ENCODE results near the gene SMURF1. TPM values are rescaled to one million over a fixed set of nuclear protein-coding genes. Genes with fewer than 3 reads are reported as not detected.

The SMURF1 gene
- total RNA-seq, 2 donors from 2014 or later, result 15.4 to 25.1 TPM

- Histone ChIP-seq H3K36me3 (peaks cover 17 to 18% of the 10 kb centered on the region in 2 donors), H3K9me3 (no peaks in the 10 kb centered on the region), H3K27me3 (replicated peaks; ENCODE audit: insufficient read depth) (no peaks in the 10 kb centered on the region), H3K27ac (peak overlapping the region in 1 of 2 donors; percentile 17), H3K4me3 (no peak overlapping the region), H3K4me1 (replicated peaks) (no peaks in the 10 kb centered on the region)
- no peak for DNase-seq (ENCODE audit: low spot score)
- TF ChIP-seq POLR2AphosphoS5 (IDR thresholded peaks at IDR 0.05) (peak; percentile 53), CTCF (IDR thresholded peaks at IDR 0.05) (no peak), POLR2A (IDR thresholded peaks at IDR 0.05) (no peak)
- 91% methylated on average over 32 of the region's 32 CpGs for WGBS
- intact Hi-C loops (cut with DNase I), result no loop called here
Observed at GRCh38 chr7:98993024-98993897, 150.6 kb downstream of the SMURF1 start.

- Histone ChIP-seq H3K9me3 (no peaks in the 10 kb centered on the region), H3K4me3 (no peak overlapping the region), H3K27ac (no peak overlapping the region), H3K27me3 (replicated peaks; ENCODE audit: insufficient read depth) (no peaks in the 10 kb centered on the region), H3K36me3 (peaks cover 17 to 18% of the 10 kb centered on the region in 2 donors), H3K4me1 (replicated peaks) (no peaks in the 10 kb centered on the region)
- TF ChIP-seq POLR2AphosphoS5 (IDR thresholded peaks at IDR 0.05) (no peak), CTCF (IDR thresholded peaks at IDR 0.05) (no peak), POLR2A (IDR thresholded peaks at IDR 0.05) (no peak)
- DNase-seq (ENCODE audit: low spot score), result no peak
- intact Hi-C loops (cut with DNase I), result no loop called here
- 93% methylated on average over 16 of the region's 16 CpGs for WGBS
Observed at GRCh38 chr7:98992076-98992475, 151.8 kb downstream of the SMURF1 start.

GRCh38 chr7:98991141-98991540 lies 152.8 kb downstream of the SMURF1 start:
- Histone ChIP-seq H3K36me3 (peaks cover 17 to 18% of the 10 kb centered on the region in 2 donors), H3K27ac (no peak overlapping the region), H3K27me3 (replicated peaks; ENCODE audit: insufficient read depth) (no peaks in the 10 kb centered on the region), H3K4me3 (no peak overlapping the region), H3K4me1 (replicated peaks) (no peaks in the 10 kb centered on the region), H3K9me3 (no peaks in the 10 kb centered on the region)
- no peak for DNase-seq (ENCODE audit: low spot score)
- no peak for TF ChIP-seq POLR2AphosphoS5 (IDR thresholded peaks at IDR 0.05)
- TF ChIP-seq POLR2A (IDR thresholded peaks at IDR 0.05), result no peak
- TF ChIP-seq CTCF (IDR thresholded peaks at IDR 0.05), result no peak
- intact Hi-C loops (cut with DNase I), result no loop called here
- 89% methylated on average over 14 of the region's 14 CpGs for WGBS

- no peaks in the 10 kb centered on the region for H3K9me3 ChIP-seq
- no peak for TF ChIP-seq POLR2A (IDR thresholded peaks at IDR 0.05)
- no peak for TF ChIP-seq CTCF (IDR thresholded peaks at IDR 0.05)
- TF ChIP-seq POLR2AphosphoS5 (IDR thresholded peaks at IDR 0.05), result no peak
- DNase-seq (ENCODE audit: low spot score), result no peak
- WGBS, result 90% methylated on average over 6 of the region's 6 CpGs
- no peaks in the 10 kb centered on the region for H3K27me3 ChIP-seq (replicated peaks; ENCODE audit: insufficient read depth)
- no peak overlapping the region for H3K4me3 ChIP-seq
- no peaks in the 10 kb centered on the region for H3K4me1 ChIP-seq (replicated peaks)
- peaks cover 17 to 19% of the 10 kb centered on the region in 2 donors for H3K36me3 ChIP-seq
- no peak overlapping the region for H3K27ac ChIP-seq
- intact Hi-C loops (cut with DNase I), result no loop called here
Observed at GRCh38 chr7:98990356-98990755, 153.6 kb downstream of the SMURF1 start.

- Histone ChIP-seq H3K4me3 (no peak overlapping the region), H3K27ac (no peak overlapping the region), H3K9me3 (no peaks in the 10 kb centered on the region), H3K36me3 (peaks cover 17 to 26% of the 10 kb centered on the region in 2 donors), H3K4me1 (replicated peaks) (no peaks in the 10 kb centered on the region), H3K27me3 (replicated peaks; ENCODE audit: insufficient read depth) (no peaks in the 10 kb centered on the region)
- DNase-seq (ENCODE audit: low spot score), result no peak
- WGBS, result 94% methylated on average over 15 of the region's 15 CpGs
- intact Hi-C loops (cut with DNase I), result no loop called here
- TF ChIP-seq POLR2A (IDR thresholded peaks at IDR 0.05) (no peak), POLR2AphosphoS5 (IDR thresholded peaks at IDR 0.05) (no peak), CTCF (IDR thresholded peaks at IDR 0.05) (no peak)
Observed at GRCh38 chr7:98988641-98989040, 155.3 kb downstream of the SMURF1 start.
